CD14-positive monocyte (primary cell): ENCODE measurements around the gene MCCC2. TPM values are rescaled to one million over a fixed set of nuclear protein-coding genes. Genes with fewer than 3 reads are reported as not detected.

Experiments used
- DNase-seq, 3 donors: peaks; one replicate each; pipeline ENCODE4 v3.0.0-alpha.2; 2011 to 2022
- H2AFZ ChIP-seq: 2 replicates; pipeline ENCODE4 v1.6.0; 2012; ENCODE audit warnings: mild to moderate bottlenecking, low read depth, low read length, inconsistent platforms; ENCODE audit not compliant: insufficient read depth, poor library complexity, severe bottlenecking
- H3K27ac ChIP-seq, 2 donors: 1 replicate in 1 of 2; 2 replicates in 1 of 2; pipeline ENCODE4 v1.5.1; 2012 to 2013; ENCODE audit warnings: low read length in 2 of 2, control low read depth in 1 of 2, inconsistent platforms in 1 of 2, low read depth in 1 of 2, mild to moderate bottlenecking in 1 of 2
- H3K27me3 ChIP-seq, 2 donors: one replicate each; pipeline versions ENCODE4 v1.6.0 to v1.6.1; 2011 to 2013; ENCODE audit warnings: low read length in 2 of 2; ENCODE audit not compliant: control insufficient read depth in 2 of 2, insufficient read depth in 2 of 2
- H3K36me3 ChIP-seq, 2 donors: replicated peaks in 1 of 2; 1 replicate in 1 of 2; 2 replicates in 1 of 2; pipeline versions ENCODE4 v1.5.1 to v1.6.1; 2012 to 2013; ENCODE audit warnings: low read length in 2 of 2, control low read depth in 1 of 2, inconsistent platforms in 1 of 2, mild to moderate bottlenecking in 1 of 2; ENCODE audit not compliant: insufficient read depth in 2 of 2, control insufficient read depth in 1 of 2
- H3K4me1 ChIP-seq, 2 donors: 1 replicate in 1 of 2; 2 replicates in 1 of 2; pipeline versions ENCODE4 v1.5.1 to v1.6.1; 2012 to 2013; ENCODE audit warnings: low read length in 2 of 2, control low read depth in 1 of 2, inconsistent platforms in 1 of 2, mild to moderate bottlenecking in 1 of 2, moderate library complexity in 1 of 2; ENCODE audit not compliant: insufficient read depth in 2 of 2, control insufficient read depth in 1 of 2
- H3K4me2 ChIP-seq: replicated peaks from 2 replicates; pipeline ENCODE3; 2012; ENCODE audit warnings: low read length, moderate library complexity, mild to moderate bottlenecking; ENCODE audit not compliant: poor library complexity, severe bottlenecking; ENCODE audit errors: extremely low read depth
- H3K4me3 ChIP-seq, 3 experiments: fragments of 200-600 bp in 1 of 3; sonication (generic) in 1 of 3; replicated peaks in 1 of 3; 1 replicate in 2 of 3; 2 replicates in 1 of 3; pipeline ENCODE4 v1.5.1; 2011 to 2013; ENCODE audit warnings: low read length in 3 of 3, mild to moderate bottlenecking in 3 of 3, control low read depth in 2 of 3, low read depth in 2 of 3, inconsistent platforms in 1 of 3, moderate library complexity in 1 of 3
- H3K79me2 ChIP-seq: 2 replicates; pipeline ENCODE4 v1.6.0; 2012; ENCODE audit warnings: mild to moderate bottlenecking, control low read depth, inconsistent platforms, low read length, moderate library complexity; ENCODE audit not compliant: insufficient read depth
- H3K9ac ChIP-seq: 2 replicates; pipeline ENCODE4 v1.6.0; 2017; ENCODE audit warnings: low read length, mild to moderate bottlenecking; ENCODE audit not compliant: insufficient read depth, poor library complexity, severe bottlenecking
- H3K9me3 ChIP-seq, 2 donors: replicated peaks in 1 of 2; 1 replicate in 1 of 2; 2 replicates in 1 of 2; pipeline versions ENCODE4 v1.5.1 to v1.6.1; 2012 to 2013; ENCODE audit warnings: low read length in 2 of 2, control low read depth in 1 of 2; ENCODE audit not compliant: control insufficient read depth in 1 of 2, insufficient read depth in 1 of 2
- H4K20me1 ChIP-seq: 2 replicates; pipeline ENCODE4 v1.6.0; 2012; ENCODE audit warnings: mild to moderate bottlenecking, low read length, control low read depth, moderate library complexity; ENCODE audit not compliant: insufficient read depth
- H3K27ac Mint-ChIP-seq, 7 donors: one replicate each; pipeline ENCODE4 v1.8.0; 2020; ENCODE audit warnings: mild to moderate bottlenecking in 7 of 7, mixed read lengths in 7 of 7, moderate library complexity in 6 of 7, inconsistent platforms in 2 of 7
- H3K27me3 Mint-ChIP-seq, 3 donors: one replicate each; pipeline ENCODE4 v1.8.0; 2021 to 2022; ENCODE audit warnings: low read depth in 3 of 3, mild to moderate bottlenecking in 3 of 3, mixed read lengths in 3 of 3, moderate library complexity in 3 of 3, inconsistent platforms in 1 of 3
- H3K36me3 Mint-ChIP-seq, 2 donors: one replicate each; pipeline ENCODE4 v1.8.0; 2020; ENCODE audit warnings: mixed read lengths in 2 of 2, inconsistent platforms in 1 of 2, mild to moderate bottlenecking in 1 of 2
- H3K4me1 Mint-ChIP-seq: one replicate; pipeline ENCODE4 v1.8.0; 2020; ENCODE audit warnings: mild to moderate bottlenecking, mixed read lengths
- H3K4me3 Mint-ChIP-seq, 2 donors: one replicate each; pipeline ENCODE4 v1.8.0; 2020; ENCODE audit warnings: mild to moderate bottlenecking in 2 of 2, mixed read lengths in 2 of 2, moderate library complexity in 1 of 2
- H3K9me3 Mint-ChIP-seq, 7 donors: one replicate each; pipeline ENCODE4 v1.8.0; 2020 to 2022; ENCODE audit warnings: mixed read lengths in 7 of 7, mild to moderate bottlenecking in 6 of 7, moderate library complexity in 6 of 7, inconsistent platforms in 2 of 7
- WGBS: methylation state at CpG from one replicate; pipeline ENCODE4 v1.1.5; 2013; ENCODE audit warnings: missing lambda C conversion rate; ENCODE audit not compliant: insufficient coverage; 5-methylcytosine and 5-hydroxymethylcytosine counted together
- intact Hi-C, 2 donors: fragments of 100-400 bp; cut with micrococcal nuclease; formaldehyde crosslinking; loops; one replicate each; pipeline versions ENCODE4 v1.15.0 to v1.15.1; 2023
- polyA plus RNA-seq, 3 donors: library from polyadenylated mRNA; depleted of rRNA in 1 of 3; unstranded in 2 of 3; stranded (reverse) in 1 of 3; fragments of 300-500 nt in 2 of 3; fragments of >200 nt in 1 of 3; fragmentation: Illumina TruSeq in 2 of 3; gene quantifications; 1 replicate in 2 of 3; 2 replicates in 1 of 3; pipeline ENCODE4 v1.2.3, GENCODE V29; 2012 to 2021
- TF ChIP-seq, protein P1 (sequence below): fragments of 200-600 bp; IDR thresholded peaks from one replicate; pipeline ENCODE4 v1.8.0; 2022; ENCODE audit warnings: antibody characterized with exemption, mild to moderate bottlenecking

The MCCC2 gene
- polyA plus RNA-seq, 3 donors = 15.4 to 21.9 (median 16.5) TPM

DNA sequence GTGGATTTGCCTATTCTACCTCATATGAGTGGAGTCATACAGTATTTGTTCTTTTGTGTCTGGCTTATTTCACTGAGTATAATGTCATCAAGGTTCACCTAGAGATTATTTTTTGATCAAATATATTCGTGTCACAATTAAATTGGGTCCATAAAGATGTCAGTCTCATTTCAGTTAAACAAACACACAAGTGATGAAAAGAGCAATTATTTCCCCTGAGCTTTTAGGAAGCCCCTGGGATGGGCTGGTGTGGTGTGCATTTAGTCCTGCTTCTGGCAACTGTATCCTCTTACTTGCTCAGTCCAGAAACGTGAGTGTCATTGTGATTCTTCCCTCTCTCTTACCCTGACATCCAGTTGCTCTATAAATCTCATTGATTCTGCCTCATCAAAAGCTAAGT is 79.2 kb downstream of the MCCC2 start:
- no peak for DNase-seq
- Histone ChIP-seq H2AFZ (no peak overlapping the region), H3K27me3 (no peaks in the 10 kb centered on the region), H3K4me1 (no peaks in the 10 kb centered on the region), H3K27ac (no peak overlapping the region), H3K36me3 (no peaks in the 10 kb centered on the region), H4K20me1 (no peaks in the 10 kb centered on the region), H3K4me2 (no peak overlapping the region), H3K4me3 (no peak overlapping the region), H3K9ac (no peak overlapping the region), H3K79me2 (no peaks in the 10 kb centered on the region), H3K9me3 (no peaks in the 10 kb centered on the region)
- Mint-ChIP-seq H3K4me3 (no peak overlapping the region), H3K27me3 (peaks cover 4 to 8% (median 7%) of the 10 kb centered on the region in 3 donors), H3K4me1 (no peaks in the 10 kb centered on the region), H3K9me3 (peaks cover 0 to 11% (median 2%) of the 10 kb centered on the region in 7 donors), H3K36me3 (no peaks in the 10 kb centered on the region), H3K27ac (no peak overlapping the region)
- WGBS = 57% methylated on average over 1 of the region's 2 CpGs
- TF ChIP-seq, protein P1, sequence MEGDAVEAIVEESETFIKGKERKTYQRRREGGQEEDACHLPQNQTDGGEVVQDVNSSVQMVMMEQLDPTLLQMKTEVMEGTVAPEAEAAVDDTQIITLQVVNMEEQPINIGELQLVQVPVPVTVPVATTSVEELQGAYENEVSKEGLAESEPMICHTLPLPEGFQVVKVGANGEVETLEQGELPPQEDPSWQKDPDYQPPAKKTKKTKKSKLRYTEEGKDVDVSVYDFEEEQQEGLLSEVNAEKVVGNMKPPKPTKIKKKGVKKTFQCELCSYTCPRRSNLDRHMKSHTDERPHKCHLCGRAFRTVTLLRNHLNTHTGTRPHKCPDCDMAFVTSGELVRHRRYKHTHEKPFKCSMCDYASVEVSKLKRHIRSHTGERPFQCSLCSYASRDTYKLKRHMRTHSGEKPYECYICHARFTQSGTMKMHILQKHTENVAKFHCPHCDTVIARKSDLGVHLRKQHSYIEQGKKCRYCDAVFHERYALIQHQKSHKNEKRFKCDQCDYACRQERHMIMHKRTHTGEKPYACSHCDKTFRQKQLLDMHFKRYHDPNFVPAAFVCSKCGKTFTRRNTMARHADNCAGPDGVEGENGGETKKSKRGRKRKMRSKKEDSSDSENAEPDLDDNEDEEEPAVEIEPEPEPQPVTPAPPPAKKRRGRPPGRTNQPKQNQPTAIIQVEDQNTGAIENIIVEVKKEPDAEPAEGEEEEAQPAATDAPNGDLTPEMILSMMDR = no peak
- intact Hi-C loops = no loop called here

DNA sequence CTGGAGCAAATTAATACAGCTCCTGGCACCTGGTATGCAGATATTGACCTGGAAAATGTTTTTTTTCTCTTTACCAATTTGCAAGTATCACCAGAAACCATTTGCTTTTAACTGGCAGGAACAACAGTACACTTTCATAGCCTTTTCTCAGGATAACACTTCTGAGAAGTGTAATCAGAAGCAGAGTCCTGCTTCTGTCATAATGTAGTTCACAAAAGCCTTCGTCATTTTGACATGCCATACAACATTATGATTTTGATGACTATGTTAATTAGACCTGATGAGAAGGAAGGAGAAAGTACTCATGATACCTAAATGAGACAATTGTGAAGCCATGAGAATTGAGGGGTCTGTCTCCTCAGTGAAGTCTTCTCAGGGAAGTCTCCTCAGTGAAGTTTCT is 90.8 kb downstream of the MCCC2 start:
- intact Hi-C loops = no loop called here
- Histone ChIP-seq H3K4me3 (no peak overlapping the region), H3K4me2 (no peak overlapping the region), H3K27ac (no peak overlapping the region), H4K20me1 (no peaks in the 10 kb centered on the region), H3K9me3 (no peaks in the 10 kb centered on the region), H3K36me3 (no peaks in the 10 kb centered on the region), H3K27me3 (no peaks in the 10 kb centered on the region), H3K79me2 (no peaks in the 10 kb centered on the region), H2AFZ (no peak overlapping the region), H3K4me1 (no peaks in the 10 kb centered on the region), H3K9ac (no peak overlapping the region)
- DNase-seq = no peak
- peaks cover 4 to 13% (median 8%) of the 10 kb centered on the region in 7 donors for H3K9me3 Mint-ChIP-seq
- no peaks in the 10 kb centered on the region for H3K36me3 Mint-ChIP-seq
- H3K27ac Mint-ChIP-seq = no peak overlapping the region
- no peak overlapping the region for H3K4me3 Mint-ChIP-seq
- TF ChIP-seq, protein P1 = no peak
- WGBS = no CpG with 5 or more reads among the region's 1 CpG
- peaks cover 3 to 7% (median 3%) of the 10 kb centered on the region in 3 donors for H3K27me3 Mint-ChIP-seq
- H3K4me1 Mint-ChIP-seq = no peaks in the 10 kb centered on the region
